Mucosa of rectum (tissue), 2 donors: ENCODE data around the gene MAP3K1.

Experiments
- H3K27ac ChIP-seq, 2 donors: one replicate each; pipeline ENCODE4 v1.7.0; 2013; ENCODE audit warnings: inconsistent platforms in 2 of 2, low read depth in 2 of 2, low read length in 2 of 2
- H3K27me3 ChIP-seq, 2 donors: one replicate each; pipeline ENCODE4 v1.7.0; 2013; ENCODE audit warnings: low read length in 2 of 2; ENCODE audit not compliant: control insufficient read depth in 2 of 2, insufficient read depth in 2 of 2
- H3K36me3 ChIP-seq, 2 donors: one replicate each; pipeline ENCODE4 v1.7.0; 2013; ENCODE audit warnings: low read length in 2 of 2; ENCODE audit not compliant: control insufficient read depth in 2 of 2, insufficient read depth in 2 of 2
- H3K4me1 ChIP-seq, 2 donors: one replicate each; pipeline ENCODE4 v1.7.0; 2013; ENCODE audit warnings: low read length in 2 of 2, mild to moderate bottlenecking in 1 of 2; ENCODE audit not compliant: control insufficient read depth in 2 of 2, insufficient read depth in 2 of 2
- H3K4me3 ChIP-seq, 2 donors: one replicate each; pipeline ENCODE4 v1.7.0; 2013; ENCODE audit warnings: low read length in 2 of 2
- H3K9ac ChIP-seq, 2 donors: one replicate each; pipeline ENCODE4 v1.7.0; 2013; ENCODE audit warnings: low read length in 2 of 2, low read depth in 1 of 2, mild to moderate bottlenecking in 1 of 2
- H3K9me3 ChIP-seq, 2 donors: one replicate each; pipeline ENCODE4 v1.7.0; 2013; ENCODE audit warnings: low read length in 2 of 2; ENCODE audit not compliant: control insufficient read depth in 2 of 2
- donor health status: healthy.
- donor health status: Normal muscosa, but diverticular disease.

MAP3K1 gene

DNA sequence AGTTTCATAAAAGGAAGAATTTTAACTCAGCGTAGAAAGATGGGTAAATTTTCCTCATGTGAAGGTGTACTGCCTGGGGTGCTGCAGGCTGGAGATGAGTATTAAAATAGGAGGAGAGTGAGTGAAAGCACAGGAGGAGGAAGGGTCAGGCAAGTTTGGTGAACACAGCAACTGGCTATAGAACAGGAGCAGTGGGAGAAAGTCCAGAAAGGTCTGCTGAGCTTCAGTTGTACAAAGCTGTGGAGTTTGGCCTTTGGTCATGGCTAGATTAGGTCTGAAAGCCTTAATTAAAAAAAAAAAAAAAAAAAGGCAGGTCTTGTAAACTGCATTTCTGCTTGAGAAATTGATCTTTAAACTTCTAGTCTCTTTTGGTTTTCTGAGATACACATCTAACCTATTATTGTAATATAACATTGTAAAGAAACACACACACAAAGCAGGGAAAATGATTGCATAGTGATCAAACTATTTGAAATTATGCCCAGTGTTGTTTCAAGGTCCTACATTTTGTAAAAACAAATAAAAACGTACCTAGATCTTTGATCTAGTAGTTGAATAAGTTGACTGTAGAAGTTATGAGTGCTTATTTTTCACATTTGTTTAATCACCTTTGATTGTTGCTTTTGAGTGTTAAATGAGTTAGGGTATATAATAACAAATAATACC is 43.6 kb downstream of the MAP3K1 start:
- no peak overlapping the region for H3K9ac ChIP-seq
- no peak overlapping the region for H3K4me3 ChIP-seq
- no peaks in the 10 kb centered on the region for H3K27me3 ChIP-seq
- no peak overlapping the region for H3K27ac ChIP-seq
- peaks cover 12 to 15% of the 10 kb centered on the region in 2 donors for H3K36me3 ChIP-seq
- H3K9me3 ChIP-seq = no peaks in the 10 kb centered on the region
- H3K4me1 ChIP-seq = peaks cover 0 to 2% of the 10 kb centered on the region in 2 donors

DNA sequence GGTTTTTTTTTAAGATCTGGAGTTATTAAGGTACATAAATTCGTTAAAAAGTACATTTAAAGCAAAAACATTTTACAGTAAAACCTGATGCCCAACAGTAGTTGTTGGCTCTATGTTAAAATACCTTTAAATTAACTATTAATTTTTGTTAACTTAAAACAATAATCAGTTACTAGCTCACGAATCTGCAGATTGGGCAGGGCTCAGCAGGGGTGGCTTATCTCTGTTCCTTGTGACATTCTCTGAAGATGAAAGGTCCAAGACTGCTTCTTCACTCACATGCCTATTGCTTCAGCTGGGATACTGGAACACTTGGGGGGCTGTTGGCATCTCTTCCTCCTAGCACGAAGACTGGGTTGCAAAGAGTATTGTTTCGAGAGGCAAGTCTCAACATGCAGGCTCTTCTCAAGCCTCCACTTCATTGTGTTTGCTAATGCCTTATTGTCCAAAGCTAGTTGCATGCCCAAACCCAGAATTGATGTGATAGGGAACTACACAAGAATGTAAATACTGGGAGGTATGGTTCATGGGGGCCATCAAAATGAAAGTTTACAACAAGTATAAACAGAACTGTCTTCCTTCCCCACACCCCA is 46.6 kb downstream of the MAP3K1 start:
- no peak overlapping the region for H3K9ac ChIP-seq
- H3K4me1 ChIP-seq = no peaks in the 10 kb centered on the region
- no peaks in the 10 kb centered on the region for H3K9me3 ChIP-seq
- H3K27ac ChIP-seq = no peak overlapping the region
- peaks cover 16 to 29% of the 10 kb centered on the region in 2 donors for H3K36me3 ChIP-seq
- H3K4me3 ChIP-seq = no peak overlapping the region
- no peaks in the 10 kb centered on the region for H3K27me3 ChIP-seq

DNA sequence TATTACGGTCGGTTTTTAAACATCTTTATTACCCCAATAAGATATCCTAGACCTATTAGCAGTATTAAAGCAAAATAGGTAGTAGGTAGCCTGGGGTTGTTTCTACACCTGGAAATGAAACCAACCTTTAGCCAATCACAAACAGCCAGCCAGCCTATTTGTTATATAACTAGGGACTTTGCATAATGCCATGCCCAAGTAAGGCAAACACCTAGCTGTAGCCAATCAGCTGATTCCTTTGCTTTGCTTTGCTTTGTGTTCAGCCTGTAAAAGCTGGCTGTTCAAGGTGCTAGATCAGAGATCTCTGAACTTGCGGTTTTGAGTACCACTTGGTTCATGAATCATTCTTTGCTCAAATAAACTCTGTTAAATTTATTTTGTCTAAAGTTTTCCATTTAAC is 47.6 kb downstream of the MAP3K1 start:
- Histone ChIP-seq H3K27me3 (no peaks in the 10 kb centered on the region), H3K4me3 (no peak overlapping the region), H3K4me1 (no peaks in the 10 kb centered on the region), H3K36me3 (peaks cover 13 to 29% of the 10 kb centered on the region in 2 donors), H3K9ac (no peak overlapping the region), H3K27ac (no peak overlapping the region), H3K9me3 (no peaks in the 10 kb centered on the region)

DNA sequence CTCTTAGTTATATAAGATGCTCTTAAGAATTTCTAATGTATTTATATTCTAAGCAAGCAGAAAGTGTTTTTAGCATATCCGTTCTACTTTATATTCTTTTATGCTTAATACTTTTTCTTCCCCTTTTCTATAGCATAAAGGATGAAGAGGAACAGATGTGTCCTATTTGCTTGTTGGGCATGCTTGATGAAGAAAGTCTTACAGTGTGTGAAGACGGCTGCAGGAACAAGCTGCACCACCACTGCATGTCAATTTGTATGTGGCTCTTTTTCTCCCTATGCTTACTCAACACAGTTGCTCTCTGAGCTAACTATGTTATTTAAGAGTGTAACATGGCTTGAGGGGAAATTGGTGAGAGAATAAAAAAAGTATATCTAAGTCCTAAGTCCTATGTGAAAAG is 56.4 kb downstream of the MAP3K1 start:
- no peak overlapping the region for H3K27ac ChIP-seq
- no peaks in the 10 kb centered on the region for H3K9me3 ChIP-seq
- H3K4me3 ChIP-seq = no peak overlapping the region
- no peaks in the 10 kb centered on the region for H3K27me3 ChIP-seq
- no peaks in the 10 kb centered on the region for H3K4me1 ChIP-seq
- peaks cover 39 to 54% of the 10 kb centered on the region in 2 donors for H3K36me3 ChIP-seq
- no peak overlapping the region for H3K9ac ChIP-seq

DNA sequence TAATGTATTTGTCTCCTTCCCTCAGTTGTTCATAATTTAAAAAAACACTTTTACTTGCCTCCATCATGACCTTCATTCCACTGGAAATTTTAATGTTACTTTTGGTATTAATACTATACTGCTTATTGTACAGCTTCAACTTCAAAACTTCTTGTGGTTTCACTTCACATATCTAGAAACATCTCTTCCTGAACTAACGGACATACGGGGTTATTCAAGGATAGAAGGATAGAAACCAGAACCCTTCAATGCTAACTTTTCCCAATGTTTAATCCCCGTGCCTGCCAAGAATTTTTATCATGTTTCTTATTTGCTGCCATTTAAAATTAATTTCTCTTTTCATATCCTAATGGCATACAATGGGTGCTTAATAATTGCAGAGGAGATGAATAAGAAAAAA is 57.7 kb downstream of the MAP3K1 start:
- H3K4me1 ChIP-seq = no peaks in the 10 kb centered on the region
- peaks cover 46 to 65% of the 10 kb centered on the region in 2 donors for H3K36me3 ChIP-seq
- no peak overlapping the region for H3K9ac ChIP-seq
- no peaks in the 10 kb centered on the region for H3K9me3 ChIP-seq
- H3K4me3 ChIP-seq = no peak overlapping the region
- H3K27me3 ChIP-seq = no peaks in the 10 kb centered on the region
- H3K27ac ChIP-seq = no peak overlapping the region

DNA sequence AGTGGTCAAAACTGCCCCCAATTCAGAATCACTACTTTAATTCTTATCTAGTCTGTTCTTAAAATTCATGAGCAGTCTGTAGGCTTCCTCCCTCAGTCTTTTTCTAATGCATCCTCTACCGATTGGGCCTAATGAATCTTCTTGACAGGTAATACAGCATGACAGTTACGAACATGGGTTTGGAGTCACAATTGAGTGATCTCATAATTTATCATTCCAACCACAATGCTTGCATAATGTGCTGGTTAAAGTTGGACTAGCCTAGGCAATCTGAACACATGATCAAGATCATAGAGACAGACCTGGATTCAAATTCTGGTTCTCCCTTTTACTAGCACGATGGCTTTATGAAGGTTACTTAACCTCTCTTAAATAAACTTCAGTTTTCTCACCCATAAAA is 61.0 kb downstream of the MAP3K1 start:
- H3K36me3 ChIP-seq = peaks cover 51 to 72% of the 10 kb centered on the region in 2 donors
- no peak overlapping the region for H3K27ac ChIP-seq
- no peak overlapping the region for H3K4me3 ChIP-seq
- H3K9ac ChIP-seq = no peak overlapping the region
- H3K4me1 ChIP-seq = no peaks in the 10 kb centered on the region
- H3K27me3 ChIP-seq = no peaks in the 10 kb centered on the region
- H3K9me3 ChIP-seq = no peaks in the 10 kb centered on the region

DNA sequence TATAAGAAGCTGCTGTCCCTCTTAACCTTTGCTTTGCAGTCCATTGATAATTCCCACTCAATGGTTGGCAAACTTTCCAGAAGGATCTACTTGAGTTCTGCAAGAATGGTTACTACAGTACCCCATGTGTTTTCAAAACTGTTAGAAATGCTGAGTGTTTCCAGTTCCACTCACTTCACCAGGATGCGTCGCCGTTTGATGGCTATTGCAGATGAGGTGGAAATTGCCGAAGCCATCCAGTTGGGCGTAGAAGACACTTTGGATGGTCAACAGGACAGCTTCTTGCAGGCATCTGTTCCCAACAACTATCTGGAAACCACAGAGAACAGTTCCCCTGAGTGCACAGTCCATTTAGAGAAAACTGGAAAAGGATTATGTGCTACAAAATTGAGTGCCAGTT is 66.2 kb downstream of the MAP3K1 start:
- Histone ChIP-seq H3K4me1 (no peaks in the 10 kb centered on the region), H3K27ac (no peak overlapping the region), H3K9ac (no peak overlapping the region), H3K9me3 (no peaks in the 10 kb centered on the region), H3K4me3 (no peak overlapping the region), H3K36me3 (peaks cover 59 to 75% of the 10 kb centered on the region in 2 donors), H3K27me3 (no peaks in the 10 kb centered on the region)

DNA sequence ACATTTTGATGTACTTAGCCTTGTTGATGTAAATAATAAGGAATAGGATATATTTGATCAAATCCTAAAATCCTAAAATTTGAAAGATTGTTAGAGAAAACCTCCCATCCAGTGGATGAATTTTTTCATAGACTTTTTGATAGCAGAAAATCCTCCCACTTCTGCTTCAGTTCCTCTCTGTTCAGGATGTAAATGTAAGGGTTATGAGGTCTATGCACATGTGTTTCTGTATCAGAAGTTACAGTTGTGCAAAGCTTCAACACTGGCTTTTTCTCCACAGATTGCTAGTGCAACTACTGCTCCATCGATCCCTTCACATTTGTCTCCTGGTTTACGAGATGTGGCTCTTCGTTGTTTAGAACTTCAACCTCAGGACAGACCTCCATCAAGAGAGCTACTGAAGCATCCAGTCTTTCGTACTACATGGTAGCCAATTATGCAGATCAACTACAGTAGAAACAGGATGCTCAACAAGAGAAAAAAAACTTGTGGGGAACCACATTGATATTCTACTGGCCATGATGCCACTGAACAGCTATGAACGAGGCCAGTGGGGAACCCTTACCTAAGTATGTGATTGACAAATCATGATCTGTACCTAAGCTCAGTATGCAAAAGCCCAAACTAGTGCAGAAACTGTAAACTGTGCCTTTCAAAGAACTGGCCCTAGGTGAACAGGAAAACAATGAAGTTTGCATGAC is 78.1 kb downstream of the MAP3K1 start:
- Histone ChIP-seq H3K27ac (no peak overlapping the region), H3K4me3 (no peak overlapping the region), H3K27me3 (no peaks in the 10 kb centered on the region), H3K4me1 (no peaks in the 10 kb centered on the region), H3K36me3 (peaks cover 25 to 26% of the 10 kb centered on the region in 2 donors), H3K9me3 (no peaks in the 10 kb centered on the region), H3K9ac (no peak overlapping the region)

DNA sequence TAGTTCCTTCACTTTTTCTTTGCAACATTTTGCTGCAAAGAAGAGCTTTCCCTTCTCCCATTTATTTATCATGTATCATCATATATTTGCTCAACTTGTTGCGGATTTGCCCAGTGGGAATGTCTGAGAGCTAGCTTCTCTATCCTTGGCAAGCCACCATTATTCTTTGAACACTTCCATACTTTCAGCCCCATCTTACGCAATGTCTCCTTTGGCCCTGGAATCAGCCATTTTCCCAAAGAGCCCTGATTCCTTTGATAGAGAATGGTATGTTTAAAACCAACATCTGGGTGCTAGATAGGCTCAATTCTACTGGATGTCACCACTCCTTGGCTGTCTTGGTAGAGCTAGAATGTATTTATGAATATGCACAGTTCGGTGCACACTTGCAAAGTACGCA is 81.4 kb downstream of the MAP3K1 start:
- Histone ChIP-seq H3K36me3 (peaks cover 13 to 16% of the 10 kb centered on the region in 2 donors), H3K4me1 (no peaks in the 10 kb centered on the region), H3K4me3 (no peak overlapping the region), H3K9me3 (no peaks in the 10 kb centered on the region), H3K27me3 (no peaks in the 10 kb centered on the region), H3K9ac (no peak overlapping the region), H3K27ac (no peak overlapping the region)

DNA sequence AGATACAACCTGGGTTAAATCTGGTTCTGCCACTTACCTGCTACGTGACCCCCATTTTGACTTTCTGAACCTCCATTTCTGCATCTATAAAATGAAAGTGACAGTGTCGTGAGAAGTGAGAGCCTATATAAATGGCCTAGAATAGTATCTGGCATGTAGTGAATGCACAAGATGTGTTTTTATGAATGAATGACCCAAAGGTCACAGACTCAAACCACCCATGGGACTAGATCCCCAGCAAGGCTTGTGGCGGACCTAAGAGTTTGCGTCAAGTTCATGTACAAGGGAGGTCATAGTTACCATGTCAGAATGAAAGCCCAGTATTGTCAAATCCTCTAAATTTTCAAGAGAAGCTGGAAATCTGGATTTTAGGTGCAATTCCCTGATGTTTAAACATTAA is 82.9 kb downstream of the MAP3K1 start:
- H3K9ac ChIP-seq = no peak overlapping the region
- no peaks in the 10 kb centered on the region for H3K27me3 ChIP-seq
- H3K4me1 ChIP-seq = no peaks in the 10 kb centered on the region
- no peak overlapping the region for H3K27ac ChIP-seq
- H3K9me3 ChIP-seq = no peaks in the 10 kb centered on the region
- H3K36me3 ChIP-seq = peaks cover 12 to 16% of the 10 kb centered on the region in 2 donors
- no peak overlapping the region for H3K4me3 ChIP-seq
